ENCODE data around the gene CNOT10. TPM values are rescaled to one million over a fixed set of nuclear protein-coding genes. Genes with fewer than 3 reads are reported as not detected.
"Not testable (repeated sequence)": the region's sequence is repeated elsewhere in the genome, so short reads cannot be mapped to it uniquely, and the experiment has no call there.

The CNOT10 gene
- 51.5 and 53.5 TPM in 2 replicates for total RNA-seq

- H3K4me3 Mint-ChIP-seq (ENCODE audit: low read depth) = peak within 1 kb of the TSS; percentile 87
- H3K9me3 Mint-ChIP-seq = no peaks in the 10 kb centered on the region
- H3K4me1 Mint-ChIP-seq (ENCODE audit: low read depth) = peaks cover 27% of the 10 kb centered on the region
- peak; percentile 97 for DNase-seq (ENCODE audit: low spot score)
- H3K27me3 Mint-ChIP-seq (ENCODE audit: low read depth) = peaks cover 3% of the 10 kb centered on the region
- intact Hi-C loops (cut with micrococcal nuclease) = loop anchor here (1.0 to 10.0 kb wide), 6 partner anchors 115 to 1152 kb away; partner anchors contain the start of genes CMTM7, DYNC1LI1, GPD1L and STT3B
- H3K27ac Mint-ChIP-seq = peak within 1 kb of the TSS; percentile 90
- H3K36me3 Mint-ChIP-seq (ENCODE audit: low read depth) = peaks cover 17% of the 10 kb centered on the region
Observed at GRCh38 chr3:32684800-32685542, at the start of gene CNOT10. TSS of gene CNOT10 (plus strand) at chr3:32685188. CDS start at chr3:32685461, 273 bp downstream.

DNA sequence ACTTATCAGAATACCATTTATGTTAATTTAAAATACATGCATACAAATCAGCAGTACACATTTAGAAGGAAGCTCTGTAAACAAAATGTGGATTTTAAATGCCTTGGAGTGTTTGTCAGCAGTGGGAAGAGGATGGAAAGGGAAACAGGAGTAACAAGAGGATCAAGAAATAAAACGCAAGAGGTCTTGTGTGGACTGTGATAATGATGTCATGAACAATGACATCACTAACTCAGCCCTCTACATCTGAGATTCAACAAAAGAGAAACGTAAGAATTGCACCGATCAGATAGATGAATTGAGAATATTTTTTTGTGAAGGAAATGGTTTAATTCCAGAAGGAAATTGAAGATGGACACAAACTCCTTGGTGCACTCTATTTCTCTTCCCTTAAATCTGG is 44.0 kb upstream of the CNOT10 start:
- Mint-ChIP-seq H3K9me3 (no peaks in the 10 kb centered on the region), H3K27ac (no peak overlapping the region), H3K27me3 (ENCODE audit: low read depth) (peaks cover 12% of the 10 kb centered on the region), H3K36me3 (ENCODE audit: low read depth) (no peaks in the 10 kb centered on the region), H3K4me1 (ENCODE audit: low read depth) (no peaks in the 10 kb centered on the region), H3K4me3 (ENCODE audit: low read depth) (no peak overlapping the region)
- no peak for DNase-seq (ENCODE audit: low spot score)
- intact Hi-C loops (cut with micrococcal nuclease) = no loop called here

GRCh38 chr3:32641356-32641755 is 43.6 kb upstream of the CNOT10 start:
- H3K9me3 Mint-ChIP-seq = no peaks in the 10 kb centered on the region
- no peak for DNase-seq (ENCODE audit: low spot score)
- H3K27me3 Mint-ChIP-seq (ENCODE audit: low read depth) = peaks cover 11% of the 10 kb centered on the region
- H3K36me3 Mint-ChIP-seq (ENCODE audit: low read depth) = no peaks in the 10 kb centered on the region
- no peak overlapping the region for H3K27ac Mint-ChIP-seq
- H3K4me3 Mint-ChIP-seq (ENCODE audit: low read depth) = no peak overlapping the region
- intact Hi-C loops (cut with micrococcal nuclease) = no loop called here
- H3K4me1 Mint-ChIP-seq (ENCODE audit: low read depth) = no peaks in the 10 kb centered on the region

DNA sequence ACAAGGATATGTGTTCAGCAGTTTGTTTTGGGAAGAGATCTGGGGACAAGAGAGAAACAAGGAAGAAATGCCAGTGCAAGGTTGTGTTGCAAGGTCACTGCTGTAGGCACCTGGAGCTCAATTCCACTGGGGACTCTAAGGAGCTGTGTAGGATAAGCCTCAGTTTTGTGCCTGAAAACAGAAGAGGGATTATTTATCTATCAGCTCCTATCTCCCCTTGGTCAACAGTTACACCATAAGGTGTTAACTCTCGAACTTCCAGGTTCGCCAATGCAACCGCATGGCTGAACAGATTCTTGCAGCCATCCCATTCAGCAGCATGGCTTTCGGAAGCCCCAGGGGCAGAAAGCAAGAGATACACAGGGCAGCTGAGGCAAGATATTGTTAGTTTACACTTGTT is 41.6 kb upstream of the CNOT10 start:
- intact Hi-C loops (cut with micrococcal nuclease) = no loop called here
- no peaks in the 10 kb centered on the region for H3K36me3 Mint-ChIP-seq (ENCODE audit: low read depth)
- peaks cover 8% of the 10 kb centered on the region for H3K27me3 Mint-ChIP-seq (ENCODE audit: low read depth)
- no peak overlapping the region for H3K4me3 Mint-ChIP-seq (ENCODE audit: low read depth)
- H3K27ac Mint-ChIP-seq = no peak overlapping the region
- no peaks in the 10 kb centered on the region for H3K9me3 Mint-ChIP-seq
- no peak for DNase-seq (ENCODE audit: low spot score)
- H3K4me1 Mint-ChIP-seq (ENCODE audit: low read depth) = no peaks in the 10 kb centered on the region

GRCh38 chr3:32643816-32644215 is 41.2 kb upstream of the CNOT10 start:
- DNase-seq (ENCODE audit: low spot score) = no peak
- H3K4me3 Mint-ChIP-seq (ENCODE audit: low read depth) = no peak overlapping the region
- H3K36me3 Mint-ChIP-seq (ENCODE audit: low read depth) = no peaks in the 10 kb centered on the region
- intact Hi-C loops (cut with micrococcal nuclease) = no loop called here
- H3K9me3 Mint-ChIP-seq = no peaks in the 10 kb centered on the region
- peaks cover 8% of the 10 kb centered on the region for H3K27me3 Mint-ChIP-seq (ENCODE audit: low read depth)
- H3K27ac Mint-ChIP-seq = no peak overlapping the region
- no peaks in the 10 kb centered on the region for H3K4me1 Mint-ChIP-seq (ENCODE audit: low read depth)

DNA sequence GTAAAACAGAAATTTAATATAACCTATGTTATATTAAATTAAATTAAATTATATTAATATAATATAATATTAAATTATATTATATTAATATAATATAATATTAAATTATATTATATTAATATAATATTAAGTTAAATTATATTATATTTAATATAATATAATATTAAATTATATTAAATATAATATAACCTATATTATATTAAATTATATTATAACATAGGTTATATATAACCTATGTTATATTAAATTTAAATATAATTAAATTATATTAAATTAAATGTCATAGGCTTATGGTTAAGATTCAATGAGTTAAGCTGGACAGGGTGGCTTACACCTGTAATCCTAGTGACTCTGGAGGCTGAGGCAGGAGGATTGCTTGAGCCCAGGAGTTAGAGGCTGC is 40.6 kb upstream of the CNOT10 start:
- Mint-ChIP-seq H3K4me3 (ENCODE audit: low read depth) (no peak overlapping the region), H3K9me3 (no peaks in the 10 kb centered on the region), H3K27me3 (ENCODE audit: low read depth) (peaks cover 9% of the 10 kb centered on the region), H3K4me1 (ENCODE audit: low read depth) (no peaks in the 10 kb centered on the region), H3K27ac (no peak overlapping the region), H3K36me3 (ENCODE audit: low read depth) (no peaks in the 10 kb centered on the region)
- DNase-seq (ENCODE audit: low spot score) = no peak
- intact Hi-C loops (cut with micrococcal nuclease) = no loop called here

- Mint-ChIP-seq H3K27me3 (ENCODE audit: low read depth) (peaks cover 6% of the 10 kb centered on the region), H3K36me3 (ENCODE audit: low read depth) (no peaks in the 10 kb centered on the region), H3K9me3 (no peaks in the 10 kb centered on the region), H3K4me1 (ENCODE audit: low read depth) (no peaks in the 10 kb centered on the region), H3K4me3 (ENCODE audit: low read depth) (no peak overlapping the region), H3K27ac (no peak overlapping the region)
- intact Hi-C loops (cut with micrococcal nuclease) = no loop called here
- no peak for DNase-seq (ENCODE audit: low spot score)
Observed at GRCh38 chr3:32646761-32647160, 38.2 kb upstream of the CNOT10 start.

DNA sequence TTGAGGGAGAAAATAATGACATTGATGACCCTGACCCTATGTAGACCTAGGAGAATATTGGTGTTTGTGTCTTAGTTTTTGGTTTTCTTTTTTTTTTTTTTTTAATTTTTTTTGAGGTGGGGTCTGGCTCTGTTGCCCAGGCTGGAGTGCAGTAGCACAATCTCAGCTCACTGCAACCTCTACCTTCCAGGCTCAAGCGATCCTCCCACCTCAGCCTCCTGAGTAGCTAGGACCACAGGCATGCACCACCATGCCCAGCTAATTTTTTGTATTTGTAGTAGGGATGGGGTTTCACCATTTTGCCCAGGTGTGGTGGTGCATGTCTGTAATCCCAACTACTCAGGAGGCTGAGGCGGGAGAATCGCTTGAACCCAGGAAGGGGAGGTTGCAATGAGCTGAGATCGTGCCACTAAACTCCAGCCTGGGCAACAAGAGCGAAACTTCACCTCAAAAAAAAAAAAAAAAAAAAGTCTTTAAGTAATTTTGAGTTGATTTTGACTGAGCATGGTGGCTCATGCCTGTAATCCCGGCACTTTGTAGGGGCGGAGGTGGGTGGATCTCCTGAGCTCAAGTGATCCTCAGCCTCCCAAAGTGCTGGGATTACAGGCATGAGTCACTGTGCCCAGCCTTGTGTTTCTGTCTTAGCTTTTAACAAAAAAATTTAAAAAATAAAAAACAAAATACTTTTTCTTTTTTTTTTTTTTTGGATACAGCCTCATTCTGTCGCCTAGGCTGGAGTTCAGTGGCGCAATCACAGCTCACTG is 32.5 kb upstream of the CNOT10 start:
- H3K27me3 Mint-ChIP-seq (ENCODE audit: low read depth) = peaks cover 14% of the 10 kb centered on the region
- H3K4me1 Mint-ChIP-seq (ENCODE audit: low read depth); H3K9me3 Mint-ChIP-seq; intact Hi-C loops (cut with micrococcal nuclease); DNase-seq (ENCODE audit: low spot score); H3K4me3 Mint-ChIP-seq (ENCODE audit: low read depth); H3K36me3 Mint-ChIP-seq (ENCODE audit: low read depth); H3K27ac Mint-ChIP-seq: not testable (repeated sequence)

DNA sequence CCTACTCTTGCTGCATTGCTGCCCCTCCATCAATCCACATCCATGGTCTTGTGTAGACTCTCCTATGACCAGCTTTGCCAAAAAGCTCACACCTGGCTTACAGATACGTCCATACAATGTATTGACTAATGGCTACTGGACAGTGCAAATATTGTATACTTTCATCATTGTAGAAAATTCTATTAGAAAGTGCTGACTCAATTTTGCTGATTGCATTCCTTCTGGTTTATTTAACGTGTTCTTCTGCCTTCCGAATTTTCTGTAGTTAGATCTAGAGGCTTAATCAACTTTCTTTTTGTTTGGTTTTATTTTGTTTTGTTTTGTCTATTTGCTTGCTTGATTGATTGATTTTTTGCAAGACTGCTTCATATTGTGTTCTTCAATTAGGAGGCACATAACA is 29.8 kb upstream of the CNOT10 start:
- Mint-ChIP-seq H3K27ac (no peak overlapping the region), H3K4me3 (ENCODE audit: low read depth) (no peak overlapping the region), H3K4me1 (ENCODE audit: low read depth) (no peaks in the 10 kb centered on the region), H3K9me3 (peaks cover 8% of the 10 kb centered on the region), H3K36me3 (ENCODE audit: low read depth) (no peaks in the 10 kb centered on the region), H3K27me3 (ENCODE audit: low read depth) (peaks cover 18% of the 10 kb centered on the region)
- DNase-seq (ENCODE audit: low spot score) = no peak
- intact Hi-C loops (cut with micrococcal nuclease) = no loop called here

GRCh38 chr3:32660634-32661033 is 24.4 kb upstream of the CNOT10 start:
- H3K4me1 Mint-ChIP-seq (ENCODE audit: low read depth) = no peaks in the 10 kb centered on the region
- no peaks in the 10 kb centered on the region for H3K36me3 Mint-ChIP-seq (ENCODE audit: low read depth)
- H3K27me3 Mint-ChIP-seq (ENCODE audit: low read depth) = peaks cover 18% of the 10 kb centered on the region
- intact Hi-C loops (cut with micrococcal nuclease) = loop anchor here (10.0 kb wide), 1 partner anchor 486 kb away; no protein-coding TSS in a partner anchor
- no peak overlapping the region for H3K27ac Mint-ChIP-seq
- H3K9me3 Mint-ChIP-seq = no peaks in the 10 kb centered on the region
- H3K4me3 Mint-ChIP-seq (ENCODE audit: low read depth) = no peak overlapping the region
- no peak for DNase-seq (ENCODE audit: low spot score)

DNA sequence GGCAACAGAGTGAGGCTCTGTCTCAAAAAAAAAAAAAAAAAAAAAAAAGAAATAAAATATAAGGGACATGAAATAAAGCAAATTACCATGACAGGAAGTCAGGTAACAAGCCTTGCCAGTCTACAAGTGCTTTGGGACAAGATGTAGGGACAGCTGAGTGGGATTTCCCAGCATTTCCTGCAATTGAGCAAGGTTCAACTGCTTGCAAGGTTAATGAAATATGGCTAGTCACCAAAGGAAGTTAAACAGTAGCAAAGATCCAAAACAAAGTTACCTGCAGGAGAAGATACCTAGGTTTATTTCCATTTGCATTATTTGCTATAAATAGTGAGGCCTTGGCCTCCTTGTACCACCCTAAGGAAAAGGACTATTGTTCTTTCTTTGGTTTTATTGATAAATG is 22.3 kb upstream of the CNOT10 start:
- no peak overlapping the region for H3K4me3 Mint-ChIP-seq (ENCODE audit: low read depth)
- no peaks in the 10 kb centered on the region for H3K9me3 Mint-ChIP-seq
- H3K27ac Mint-ChIP-seq = no peak overlapping the region
- H3K27me3 Mint-ChIP-seq (ENCODE audit: low read depth) = peaks cover 17% of the 10 kb centered on the region
- intact Hi-C loops (cut with micrococcal nuclease) = loop anchor here (10.0 kb wide), 1 partner anchor 488 kb away; no protein-coding TSS in a partner anchor
- no peaks in the 10 kb centered on the region for H3K36me3 Mint-ChIP-seq (ENCODE audit: low read depth)
- no peaks in the 10 kb centered on the region for H3K4me1 Mint-ChIP-seq (ENCODE audit: low read depth)
- DNase-seq (ENCODE audit: low spot score) = no peak

DNA sequence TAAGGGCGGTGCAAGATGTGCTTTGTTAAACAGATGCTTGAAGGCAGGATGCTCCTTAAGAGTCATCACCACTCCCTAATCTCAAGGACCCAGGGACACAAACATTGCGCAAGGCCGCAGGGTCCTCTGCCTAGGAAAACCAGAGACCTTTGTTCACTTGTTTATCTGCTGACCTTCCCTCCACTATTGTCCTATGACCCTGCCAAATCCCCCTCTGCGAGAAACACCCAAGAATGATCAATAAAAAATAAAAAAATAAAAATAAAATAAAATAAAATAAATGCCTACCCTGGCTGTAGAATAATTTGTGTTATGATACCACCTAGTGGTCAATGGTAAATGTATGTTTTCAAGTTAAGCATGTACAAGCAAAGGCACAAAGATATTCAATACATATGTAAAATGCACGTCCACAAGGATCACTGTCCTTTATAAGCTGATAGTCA is 20.3 kb upstream of the CNOT10 start:
- not testable (repeated sequence) for H3K4me3 Mint-ChIP-seq (ENCODE audit: low read depth); H3K27ac Mint-ChIP-seq; H3K36me3 Mint-ChIP-seq (ENCODE audit: low read depth); DNase-seq (ENCODE audit: low spot score); H3K4me1 Mint-ChIP-seq (ENCODE audit: low read depth); H3K9me3 Mint-ChIP-seq
- H3K27me3 Mint-ChIP-seq (ENCODE audit: low read depth) = peaks cover 15% of the 10 kb centered on the region
- intact Hi-C loops (cut with micrococcal nuclease) = loop anchor here (1.0 to 10.0 kb wide), 2 partner anchors 154 to 490 kb away; no protein-coding TSS in a partner anchor

- H3K27me3 Mint-ChIP-seq (ENCODE audit: low read depth) = peaks cover 14% of the 10 kb centered on the region
- intact Hi-C loops (cut with micrococcal nuclease) = loop anchor here (10.0 kb wide), 1 partner anchor 492 kb away; no protein-coding TSS in a partner anchor
- H3K4me3 Mint-ChIP-seq (ENCODE audit: low read depth) = no peak overlapping the region
- H3K36me3 Mint-ChIP-seq (ENCODE audit: low read depth) = no peaks in the 10 kb centered on the region
- H3K4me1 Mint-ChIP-seq (ENCODE audit: low read depth) = no peaks in the 10 kb centered on the region
- H3K27ac Mint-ChIP-seq = no peak overlapping the region
- no peaks in the 10 kb centered on the region for H3K9me3 Mint-ChIP-seq
- no peak for DNase-seq (ENCODE audit: low spot score)
Observed at GRCh38 chr3:32667072-32667582, 17.9 kb upstream of the CNOT10 start.
